Renal cortical epithelial cell (primary cell): ENCODE measurements around the gene AHCYL2. TPM values are rescaled to one million over a fixed set of nuclear protein-coding genes. Genes with fewer than 3 reads are reported as not detected.
A peak's percentile ranks its signal among the peaks of the same experiment; 100 is the strongest.
"Not testable (repeated sequence)": the region's sequence is repeated elsewhere in the genome, so short reads cannot be mapped to it uniquely, and the experiment has no call there.

Experiments used
- DNase-seq: peaks from one replicate; pipeline ENCODE4 v3.0.0-alpha.2; 2011; ENCODE audit warnings: low read depth
- total RNA-seq: library from RNA; depleted of rRNA; stranded (reverse); fragments of >200 nt; gene quantifications from 2 replicates; pipeline ENCODE4 v1.2.3, GENCODE V29; 2014

The AHCYL2 gene
- total RNA-seq, 1 donor from 2014 or later = 34.3 TPM

GRCh38 chr7:129423700-129424410, 199.0 kb downstream of the AHCYL2 start:
- peak; percentile 15 for DNase-seq

GRCh38 chr7:129426482-129426881, 201.7 kb downstream of the AHCYL2 start:
- no peak for DNase-seq

GRCh38 chr7:129427526-129428045, 202.8 kb downstream of the AHCYL2 start:
- DNase-seq = no peak

- DNase-seq = no peak
These were observed 207.2 kb downstream of the AHCYL2 start for GRCh38 chr7:129431911-129432643.

- DNase-seq = peak; percentile 44
These were observed 209.2 kb downstream of the AHCYL2 start, which contains the start of gene STRIP2 for GRCh38 chr7:129433847-129434674. Gene STRIP2 (plus strand): TSS chr7:129434432. CDS start chr7:129434473, 41 bp downstream.

GRCh38 chr7:129434675-129435318, 210.0 kb downstream of the AHCYL2 start:
- no peak for DNase-seq

- DNase-seq = no peak
These were observed 210.6 kb downstream of the AHCYL2 start for GRCh38 chr7:129435414-129435829.

- no peak for DNase-seq
These were observed 211.6 kb downstream of the AHCYL2 start for GRCh38 chr7:129436335-129436923.

- no peak for DNase-seq
These were observed 212.4 kb downstream of the AHCYL2 start for GRCh38 chr7:129437190-129437589.

GRCh38 chr7:129438281-129438838, 213.5 kb downstream of the AHCYL2 start:
- no peak for DNase-seq

- peak; percentile 95 for DNase-seq
These were observed 214.2 kb downstream of the AHCYL2 start for GRCh38 chr7:129438839-129439651.

- no peak for DNase-seq
These were observed 215.3 kb downstream of the AHCYL2 start for GRCh38 chr7:129439963-129440625.

- no peak for DNase-seq
These were observed 218.8 kb downstream of the AHCYL2 start for GRCh38 chr7:129443612-129444011.

GRCh38 chr7:129444776-129445175, 219.9 kb downstream of the AHCYL2 start:
- not testable (repeated sequence) for DNase-seq

- not testable (repeated sequence) for DNase-seq
These were observed 222.1 kb downstream of the AHCYL2 start for GRCh38 chr7:129446925-129447324.

GRCh38 chr7:129447445-129447844, 222.6 kb downstream of the AHCYL2 start:
- not testable (repeated sequence) for DNase-seq

- DNase-seq = not testable (repeated sequence)
These were observed 223.8 kb downstream of the AHCYL2 start for GRCh38 chr7:129448608-129449007.

- DNase-seq = no peak
These were observed 225.5 kb downstream of the AHCYL2 start for GRCh38 chr7:129450295-129450694.

- no peak for DNase-seq
These were observed 227.9 kb downstream of the AHCYL2 start for GRCh38 chr7:129452589-129453231.
